Right lobe of liver (tissue), 6 donors: ENCODE measurements around the gene ZBTB24. TPM values are rescaled to one million over a fixed set of nuclear protein-coding genes. Genes with fewer than 3 reads are reported as not detected.
A peak's percentile ranks its signal among the peaks of the same experiment; 100 is the strongest.

Experiments used
- ATAC-seq, 4 donors: fragments of 200-7000 bp; cut with Tn5 transposase; one replicate each; pipeline ENCODE4 v1.9.1; 2020; ENCODE audit warnings: mild to moderate bottlenecking in 4 of 4, moderate library complexity in 4 of 4
- DNase-seq, 3 donors: peaks; one replicate each; pipeline ENCODE4 v3.0.0-alpha.2; 2020
- H3K27ac ChIP-seq, 3 donors: fragments of 200-600 bp; one replicate each; pipeline ENCODE4 v1.8.0; 2022
- H3K27me3 ChIP-seq, 2 donors: fragments of 200-600 bp; one replicate each; pipeline ENCODE4 v1.8.0; 2022
- H3K36me3 ChIP-seq, 4 donors: fragments of 200-600 bp; sonication (generic) in 1 of 4; one replicate each; pipeline versions ENCODE4 v1.5.1 to v1.8.0; 2017 to 2022; ENCODE audit warnings: control low read depth in 1 of 4
- H3K4me1 ChIP-seq, 4 donors: fragments of 200-600 bp; sonication (generic) in 1 of 4; one replicate each; pipeline versions ENCODE4 v1.5.1 to v1.8.0; 2017 to 2022; ENCODE audit warnings: control low read depth in 1 of 4
- H3K4me3 ChIP-seq, 3 donors: fragments of 200-600 bp; one replicate each; pipeline ENCODE4 v1.8.0; 2022
- H3K9me3 ChIP-seq, 4 donors: fragments of 200-600 bp; sonication (generic) in 1 of 4; one replicate each; pipeline versions ENCODE4 v1.5.1 to v1.8.0; 2017 to 2022; ENCODE audit warnings: control low read depth in 1 of 4
- CTCF ChIP-seq, 4 donors: fragments of 200-600 bp in 3 of 4; fragments of 450-650 bp in 1 of 4; IDR thresholded peaks; one replicate each; pipeline versions ENCODE4 v1.5.1 to v1.8.0; 2016 to 2022; ENCODE audit warnings: antibody characterized with exemption in 4 of 4, mild to moderate bottlenecking in 2 of 4
- POLR2A ChIP-seq: fragments of 450-650 bp; IDR thresholded peaks from one replicate; pipeline ENCODE4 v1.6.1; 2017; ENCODE audit warnings: antibody characterized with exemption, mild to moderate bottlenecking
- WGBS: methylation state at CpG from one replicate; pipeline ENCODE4 v1.1.6; 2018; ENCODE audit warnings: low coverage, low lambda C conversion rate; ENCODE audit not compliant: insufficient coverage; ENCODE audit errors: missing lambda C conversion rate; 5-methylcytosine and 5-hydroxymethylcytosine counted together
- intact Hi-C, 2 donors: fragments of 100-400 bp; cut with DNase I; formaldehyde crosslinking; loops; one replicate each; pipeline versions ENCODE4 v1.11.2 to v1.14.1; 2022
- total RNA-seq, 6 experiments: library from RNA; depleted of rRNA in 2 of 6; stranded (reverse); fragments of >200 nt in 2 of 6; fragmentation: NEBNext Ultra II Directional in 3 of 6; extraction: Animal tissue kit (Norgen Biotek cat#: 25700) in 3 of 6; gene quantifications; one replicate each; pipeline versions ENCODE4 v1.1.0 to v1.2.4, GENCODE V29; 2016 to 2023
- donor health status: DM: no; HTN: yes; CAD: no.
- donor health status: DM: no; HTN: no; CAD: no.
- donor health status: DM: no; HTN: no; CAD: no.
- donor health status: DM: no; HTN: yes; CAD: no.
- donor health status: DM: no; HTN: yes; CAD: no.

ZBTB24 gene
- total RNA-seq, 6 experiments from 2014 or later: 2.4 to 3.6 (median 2.7) TPM

- H3K36me3 ChIP-seq: no peaks in the 10 kb centered on the region
- H3K27ac ChIP-seq: no peak overlapping the region
- WGBS: 77% methylated on average over 3 of the region's 3 CpGs
- no peak overlapping the region for H3K4me3 ChIP-seq
- H3K4me1 ChIP-seq: peaks cover 0 to under 1% (median under 1%) of the 10 kb centered on the region in 4 donors
- no peaks in the 10 kb centered on the region for H3K9me3 ChIP-seq
- intact Hi-C loops: no loop called here
- no peaks in the 10 kb centered on the region for H3K27me3 ChIP-seq
- no peak for DNase-seq
- TF ChIP-seq CTCF (IDR thresholded peaks at IDR 0.05) (no peak), POLR2A (no peak)
- no peak for ATAC-seq
These were observed 32.2 kb downstream of the ZBTB24 start for GRCh38 chr6:109450801-109451200.

GRCh38 chr6:109449795-109450673 lies 33.0 kb downstream of the ZBTB24 start:
- Histone ChIP-seq H3K36me3 (no peaks in the 10 kb centered on the region), H3K27ac (no peak overlapping the region), H3K4me3 (no peak overlapping the region), H3K27me3 (no peaks in the 10 kb centered on the region), H3K4me1 (no peaks in the 10 kb centered on the region), H3K9me3 (no peaks in the 10 kb centered on the region)
- TF ChIP-seq CTCF (IDR thresholded peaks at IDR 0.05) (no peak), POLR2A (no peak)
- intact Hi-C loops: no loop called here
- 77% methylated on average over 10 of the region's 16 CpGs for WGBS
- ATAC-seq: peak in 2 of 4 donors; percentile 10 to 14
- DNase-seq: no peak

GRCh38 chr6:109449064-109449794 lies 33.8 kb downstream of the ZBTB24 start:
- TF ChIP-seq POLR2A (no peak), CTCF (IDR thresholded peaks at IDR 0.05) (no peak)
- Histone ChIP-seq H3K4me1 (no peaks in the 10 kb centered on the region), H3K4me3 (no peak overlapping the region), H3K27ac (no peak overlapping the region), H3K9me3 (no peaks in the 10 kb centered on the region), H3K36me3 (no peaks in the 10 kb centered on the region), H3K27me3 (no peaks in the 10 kb centered on the region)
- intact Hi-C loops: no loop called here
- DNase-seq (no peak), ATAC-seq (no peak)
- WGBS: 78% methylated on average over 4 of the region's 19 CpGs

- Histone ChIP-seq H3K4me3 (no peak overlapping the region), H3K36me3 (no peaks in the 10 kb centered on the region), H3K27me3 (no peaks in the 10 kb centered on the region), H3K4me1 (no peaks in the 10 kb centered on the region), H3K27ac (no peak overlapping the region), H3K9me3 (no peaks in the 10 kb centered on the region)
- DNase-seq: no peak
- intact Hi-C loops: no loop called here
- ATAC-seq: no peak
- no peak for TF ChIP-seq POLR2A
- TF ChIP-seq CTCF (IDR thresholded peaks at IDR 0.05): no peak
- WGBS: 60% methylated on average over 1 of the region's 7 CpGs
These were observed 34.4 kb downstream of the ZBTB24 start for GRCh38 chr6:109448615-109449014.
